Renal cortex interstitium (tissue), 11 donors: ENCODE data around the gene ZBTB7A. TPM values are rescaled to one million over a fixed set of nuclear protein-coding genes. Genes with fewer than 3 reads are reported as not detected.

Experiments used
- DNase-seq, 11 donors: peaks; one replicate each; pipeline ENCODE4 v3.0.0-alpha.2; 2013; ENCODE audit warnings: low read depth in 9 of 11, low spot score in 4 of 11; ENCODE audit errors: extremely low read depth in 1 of 11
- polyA plus RNA-seq, 3 donors: library from polyadenylated mRNA; unstranded; fragments of 120-200 nt; gene quantifications; one replicate each; pipeline ENCODE4 v1.2.1, GENCODE V29; 2013; ENCODE audit not compliant: insufficient read length in 3 of 3

ZBTB7A gene
- polyA plus RNA-seq, 3 donors = 7.6 to 13.8 (median 10.5) TPM

DNA sequence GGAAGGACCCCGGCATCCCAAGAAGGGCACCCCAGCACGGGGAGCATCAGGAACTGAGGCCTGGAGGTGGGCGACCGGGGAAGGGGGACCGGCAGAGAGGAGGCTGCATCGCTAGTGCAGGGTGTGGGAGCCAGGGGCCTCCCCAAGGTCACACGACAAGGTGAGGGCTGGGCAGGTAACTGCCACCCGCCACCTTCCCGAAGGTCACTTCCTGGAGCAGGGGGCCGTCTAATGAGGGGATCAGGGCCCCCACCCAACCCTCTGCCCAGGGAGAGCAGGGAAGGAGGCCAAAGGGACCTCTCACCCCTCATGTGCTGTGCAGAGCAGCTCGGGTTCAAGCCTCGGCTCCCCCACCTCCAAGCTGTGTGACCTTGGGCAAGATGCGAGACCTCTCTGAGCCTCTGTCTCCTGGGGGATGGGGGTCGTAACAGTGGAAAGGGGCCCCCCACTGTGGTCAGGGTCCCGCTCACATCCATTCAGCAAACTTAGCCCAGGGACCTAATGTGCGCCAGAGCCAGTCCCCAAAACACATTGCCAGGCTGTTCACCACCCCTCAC lies 6.0 kb downstream of the ZBTB7A start:
- no peak for DNase-seq

DNA sequence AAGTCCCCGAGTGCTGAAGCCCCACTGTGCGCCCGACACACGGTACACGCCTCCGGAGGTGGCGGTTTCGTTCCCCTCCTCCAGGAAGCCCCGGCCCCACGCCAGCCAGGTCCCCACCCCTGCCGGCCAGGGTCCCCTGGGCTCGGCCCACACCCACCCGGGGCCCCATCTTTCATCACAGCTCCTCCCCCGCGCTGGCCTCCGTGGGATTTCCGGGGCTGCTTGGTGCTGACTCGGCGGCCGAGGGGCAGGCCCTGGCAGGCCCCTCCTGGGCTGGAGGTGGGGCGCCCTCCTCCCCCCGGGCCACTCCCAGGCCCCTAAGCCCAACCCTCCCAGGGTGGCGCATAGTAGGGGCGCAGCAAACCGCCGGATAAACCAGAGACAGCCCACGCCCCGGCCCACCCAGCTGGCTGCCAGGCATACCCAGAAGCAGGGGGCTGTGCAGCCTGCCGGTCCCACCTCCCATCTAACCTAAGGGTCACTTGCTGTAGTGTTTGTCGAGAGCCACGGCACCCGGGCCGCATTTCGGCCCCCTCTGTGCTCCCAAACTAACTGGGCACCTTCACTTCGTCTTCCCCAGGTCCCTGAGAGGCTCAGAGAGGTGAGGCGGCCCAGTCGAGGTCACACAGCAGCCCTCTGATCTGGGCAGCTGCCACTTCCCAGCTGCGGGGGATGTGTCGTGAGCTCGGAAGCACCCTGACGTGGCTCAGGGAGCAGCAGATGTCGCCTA lies 6.6 kb downstream of the ZBTB7A start:
- no peak for DNase-seq

DNA sequence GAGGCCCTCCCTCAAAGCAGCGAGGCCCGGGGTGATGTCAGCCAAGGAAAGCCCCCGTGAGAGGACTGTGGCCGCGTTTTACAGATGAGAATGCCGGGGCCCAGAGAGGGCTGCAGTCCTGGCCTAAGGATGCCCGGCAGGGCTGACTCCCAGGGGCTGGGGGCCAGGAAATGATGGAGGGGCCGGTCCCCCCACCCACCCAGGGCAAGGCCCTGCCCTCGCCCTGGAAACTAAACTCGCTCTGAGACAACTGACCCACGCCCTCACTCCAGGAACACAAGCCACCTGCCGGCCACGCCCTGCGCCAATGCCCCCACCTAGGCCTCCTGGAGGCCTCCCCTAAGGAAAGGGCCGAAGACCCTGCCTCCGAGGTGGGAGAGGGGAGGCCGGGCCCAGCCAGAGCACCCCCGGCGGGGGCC lies 7.2 kb downstream of the ZBTB7A start:
- no peak for DNase-seq

DNA sequence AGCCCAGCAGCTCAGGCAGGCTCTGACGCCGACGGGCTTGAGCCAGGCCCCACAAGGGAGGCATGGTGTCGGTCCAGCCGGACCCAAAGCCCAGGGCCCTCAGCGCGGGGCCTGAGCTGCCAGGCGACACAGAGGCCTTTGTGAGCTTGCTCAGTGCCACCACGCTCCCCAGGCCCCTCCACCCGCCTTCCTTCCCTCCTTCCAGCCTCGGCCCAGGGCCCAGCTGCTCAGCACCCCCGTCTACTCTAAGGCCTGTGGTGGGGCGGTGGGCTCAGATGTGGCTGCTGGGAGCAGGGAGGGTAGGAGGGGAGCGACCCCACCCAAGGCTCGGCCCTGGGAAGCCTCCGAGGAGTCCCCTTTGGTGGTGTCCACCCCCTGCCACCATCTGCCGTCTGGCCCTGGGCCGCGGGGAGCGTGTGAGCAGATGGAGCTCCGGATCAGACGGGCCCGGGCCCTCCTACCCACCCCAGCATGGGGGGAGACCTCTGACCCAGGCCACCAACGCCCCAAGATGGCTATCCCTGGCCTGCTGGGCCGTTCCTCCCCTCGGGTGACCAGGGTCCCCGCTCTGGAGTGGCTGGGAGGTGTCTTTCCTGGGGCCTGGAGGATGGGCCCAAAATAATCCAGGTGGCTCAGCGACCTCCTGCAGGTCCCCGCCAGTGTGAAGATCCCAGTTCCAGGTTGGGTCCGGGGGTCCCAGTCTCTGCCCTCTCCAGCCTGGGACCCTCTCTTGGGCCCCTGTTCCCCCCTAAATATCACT lies 7.8 kb downstream of the ZBTB7A start:
- DNase-seq = no peak

DNA sequence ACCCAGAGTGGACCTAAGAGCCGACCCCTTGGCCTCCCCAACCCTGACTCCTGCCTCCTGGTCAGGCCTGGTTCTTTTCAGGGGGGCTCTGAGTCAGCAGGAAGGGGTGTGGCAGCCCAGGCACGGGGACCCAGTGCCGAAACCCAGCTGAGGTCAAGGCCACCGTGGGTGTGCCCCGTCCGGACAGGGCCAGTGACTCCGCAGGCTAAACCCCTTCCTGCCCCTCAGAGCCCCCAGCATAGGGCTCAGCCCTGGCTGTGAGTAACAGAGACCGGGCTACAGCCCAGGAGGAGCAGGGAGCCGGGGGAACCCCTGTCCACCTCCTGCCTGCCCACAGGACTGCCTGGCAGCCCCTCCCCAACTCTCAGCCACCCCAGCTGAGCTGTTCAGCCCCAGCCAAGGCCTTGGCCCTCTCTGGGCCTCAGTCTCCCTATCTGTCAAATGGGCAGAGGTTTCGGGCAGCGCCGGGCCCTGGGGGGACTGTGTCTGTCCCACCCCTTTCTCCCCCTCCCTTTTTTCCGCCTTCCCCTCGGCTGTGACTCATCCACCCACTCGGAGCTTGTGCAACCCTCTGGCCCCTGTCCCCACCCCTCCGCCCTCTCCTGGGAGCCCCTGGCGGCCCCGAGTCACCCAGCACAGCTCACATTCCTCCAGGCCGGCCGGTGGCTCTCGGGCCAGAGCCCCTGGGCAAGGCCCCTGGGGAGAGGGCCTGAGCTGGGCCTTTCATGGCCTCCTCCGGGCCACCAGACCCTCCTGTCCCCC lies 8.6 kb downstream of the ZBTB7A start:
- DNase-seq = no peak

DNA sequence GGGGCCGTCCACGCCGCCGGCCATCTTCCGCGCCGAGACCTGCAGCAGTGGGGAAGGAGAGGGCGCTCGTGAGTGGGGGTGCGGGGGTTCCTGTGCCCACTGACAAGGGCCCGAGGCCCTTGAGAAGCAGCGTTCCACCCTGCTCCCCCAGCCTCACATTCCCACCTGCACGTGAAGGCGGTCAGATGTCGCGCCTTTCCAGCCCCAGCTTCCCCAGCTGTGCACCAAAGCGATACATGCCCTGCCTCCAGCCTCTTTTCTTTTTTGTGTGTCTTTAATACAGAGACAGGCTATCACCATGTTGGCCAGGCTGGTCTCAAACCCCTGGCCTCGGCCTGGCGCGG lies 11.5 kb downstream of the ZBTB7A start:
- DNase-seq = no peak

DNA sequence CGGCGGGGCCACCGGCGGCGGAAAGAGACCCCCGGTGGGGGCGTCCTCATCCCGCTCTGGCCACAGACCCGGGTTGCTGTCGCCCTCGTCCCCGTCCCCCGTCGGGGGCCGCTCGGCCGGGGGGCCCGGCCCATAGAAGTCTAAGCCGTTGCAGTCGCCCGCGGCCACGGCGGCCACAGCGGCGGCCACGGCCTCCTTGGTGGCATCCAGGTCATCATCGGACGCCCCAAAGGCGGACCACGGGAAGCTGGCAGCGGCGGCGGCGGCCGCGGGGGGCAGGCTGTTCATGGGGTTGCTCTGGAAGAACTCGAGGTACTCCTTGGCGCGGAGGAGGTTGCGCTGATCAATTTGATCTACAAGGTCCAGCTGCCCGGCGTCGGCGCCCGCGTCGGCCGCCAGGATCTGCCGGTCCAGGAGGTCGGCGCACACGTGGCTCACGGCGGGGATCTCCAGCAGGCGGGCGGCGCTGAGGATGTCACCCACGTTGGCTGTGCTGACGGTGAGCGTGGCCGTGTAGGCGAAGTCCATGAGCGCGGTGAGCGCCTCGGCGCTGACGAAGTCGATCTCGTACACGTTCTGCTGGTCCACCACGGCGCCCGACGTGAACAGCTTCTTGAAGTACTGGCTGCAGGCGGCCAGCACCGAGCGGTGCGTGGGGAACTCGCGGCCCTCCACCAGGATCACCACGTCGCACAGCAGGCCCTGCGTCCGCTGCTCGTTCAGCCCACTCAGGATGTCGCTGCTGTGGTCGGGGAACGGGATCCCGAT lies 12.1 kb downstream of the ZBTB7A start:
- no peak for DNase-seq

DNA sequence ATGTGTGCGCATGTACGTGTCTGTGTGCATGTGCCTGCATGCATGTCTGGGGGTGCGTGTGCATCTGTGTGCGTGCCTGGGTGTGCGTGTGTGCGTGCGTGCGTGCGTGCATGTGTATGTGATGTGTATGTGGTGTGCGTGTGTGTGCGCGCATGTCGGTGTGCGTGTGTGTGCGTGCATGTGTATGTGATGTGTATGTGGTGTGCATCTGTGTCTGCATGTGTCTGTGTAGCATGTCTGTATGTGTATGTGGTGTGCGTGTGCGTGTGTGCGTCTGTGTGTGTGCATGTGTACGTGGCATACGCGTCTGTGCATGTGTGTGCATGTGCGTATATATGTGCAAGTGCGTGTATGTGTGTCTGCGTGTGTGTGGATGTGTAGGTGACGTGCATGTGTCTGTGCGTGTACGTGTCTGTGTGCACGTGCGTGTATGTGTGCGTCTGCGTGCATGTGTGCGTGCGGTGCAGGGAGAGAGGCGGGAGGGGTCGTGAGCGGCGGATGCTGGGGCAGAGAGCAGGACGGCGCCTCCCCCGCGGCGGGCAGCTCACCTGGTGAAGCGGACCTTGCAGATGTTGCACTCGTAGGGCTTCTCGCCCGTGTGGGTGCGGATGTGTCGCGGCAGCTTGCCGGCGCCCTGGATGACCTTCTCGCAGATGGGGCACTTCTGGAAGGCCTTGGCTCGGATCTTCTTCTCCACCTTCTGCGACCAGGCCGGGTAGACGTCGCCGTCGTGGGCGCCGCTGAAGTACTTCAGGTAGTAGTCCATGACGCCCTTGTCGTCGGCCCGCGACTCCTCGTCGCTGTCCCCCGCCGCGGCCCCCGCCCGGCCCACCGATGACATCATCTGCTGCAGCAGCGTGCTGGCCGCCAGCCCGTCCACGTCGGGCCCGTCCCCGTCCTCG lies 13.0 kb downstream of the ZBTB7A start:
- DNase-seq = no peak

DNA sequence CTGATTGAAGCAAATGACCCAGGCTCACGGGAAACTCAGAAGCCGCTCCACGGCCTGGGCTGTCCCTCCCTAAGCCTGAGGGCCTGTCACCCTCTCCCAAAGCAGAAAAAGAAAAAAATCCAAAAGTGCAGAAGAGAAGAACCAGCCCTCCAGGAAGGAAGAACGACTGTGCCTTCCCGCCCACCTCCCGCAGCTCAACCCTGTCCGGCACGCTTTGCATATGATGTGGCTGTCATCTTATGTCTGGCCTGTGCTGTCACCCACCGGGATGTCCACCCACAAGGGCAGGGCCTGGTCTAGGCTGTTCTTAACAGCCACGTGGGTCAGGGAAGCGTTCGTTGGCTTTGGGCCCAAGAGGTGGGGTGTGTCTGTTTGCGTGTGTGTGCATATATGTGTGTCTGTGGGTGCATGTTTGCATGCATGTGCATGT lies 13.7 kb downstream of the ZBTB7A start:
- no peak for DNase-seq

DNA sequence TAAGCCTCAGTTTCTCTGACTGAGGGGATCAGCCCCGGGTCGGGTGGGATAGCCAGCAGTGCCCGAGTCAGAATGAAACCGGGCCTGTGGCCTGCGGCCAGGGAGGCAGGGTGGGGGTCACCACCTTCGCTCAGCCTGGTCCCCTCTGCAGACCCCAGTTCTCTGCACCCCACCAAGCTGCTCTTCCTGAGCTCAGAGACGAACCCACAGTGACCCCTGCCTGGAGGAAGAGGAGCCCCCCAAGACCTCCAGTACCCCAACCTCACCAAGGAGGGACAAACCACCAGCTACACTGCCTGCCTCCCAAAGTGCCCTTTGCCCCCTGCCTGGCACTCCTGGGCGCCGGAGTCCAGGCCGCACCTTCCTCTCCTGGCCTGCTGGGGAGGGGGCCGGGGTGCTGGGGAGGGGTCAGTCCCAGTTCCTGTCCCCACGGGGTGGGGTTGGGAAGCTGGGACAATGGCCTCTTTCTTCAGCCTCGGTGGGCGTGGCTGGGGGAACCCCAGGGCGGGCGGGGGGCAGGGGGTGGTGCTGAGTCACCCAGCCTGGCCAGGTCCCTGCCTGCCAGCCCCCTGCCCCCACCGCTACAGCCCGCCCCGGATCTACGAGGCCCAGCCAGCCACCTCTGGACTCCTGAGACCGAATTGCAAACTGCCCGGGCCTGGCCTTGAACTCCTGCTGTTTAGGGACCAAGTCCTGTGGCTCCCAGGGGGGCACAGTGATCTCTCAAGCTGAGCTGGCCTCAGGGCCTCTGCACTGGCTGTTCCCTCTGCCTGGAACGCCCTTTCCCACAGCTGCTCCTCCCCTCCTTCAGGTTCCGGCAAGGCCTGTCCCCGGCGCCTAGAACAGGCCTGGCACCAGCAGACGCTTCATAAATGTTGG lies 14.3 kb downstream of the ZBTB7A start:
- DNase-seq = no peak

DNA sequence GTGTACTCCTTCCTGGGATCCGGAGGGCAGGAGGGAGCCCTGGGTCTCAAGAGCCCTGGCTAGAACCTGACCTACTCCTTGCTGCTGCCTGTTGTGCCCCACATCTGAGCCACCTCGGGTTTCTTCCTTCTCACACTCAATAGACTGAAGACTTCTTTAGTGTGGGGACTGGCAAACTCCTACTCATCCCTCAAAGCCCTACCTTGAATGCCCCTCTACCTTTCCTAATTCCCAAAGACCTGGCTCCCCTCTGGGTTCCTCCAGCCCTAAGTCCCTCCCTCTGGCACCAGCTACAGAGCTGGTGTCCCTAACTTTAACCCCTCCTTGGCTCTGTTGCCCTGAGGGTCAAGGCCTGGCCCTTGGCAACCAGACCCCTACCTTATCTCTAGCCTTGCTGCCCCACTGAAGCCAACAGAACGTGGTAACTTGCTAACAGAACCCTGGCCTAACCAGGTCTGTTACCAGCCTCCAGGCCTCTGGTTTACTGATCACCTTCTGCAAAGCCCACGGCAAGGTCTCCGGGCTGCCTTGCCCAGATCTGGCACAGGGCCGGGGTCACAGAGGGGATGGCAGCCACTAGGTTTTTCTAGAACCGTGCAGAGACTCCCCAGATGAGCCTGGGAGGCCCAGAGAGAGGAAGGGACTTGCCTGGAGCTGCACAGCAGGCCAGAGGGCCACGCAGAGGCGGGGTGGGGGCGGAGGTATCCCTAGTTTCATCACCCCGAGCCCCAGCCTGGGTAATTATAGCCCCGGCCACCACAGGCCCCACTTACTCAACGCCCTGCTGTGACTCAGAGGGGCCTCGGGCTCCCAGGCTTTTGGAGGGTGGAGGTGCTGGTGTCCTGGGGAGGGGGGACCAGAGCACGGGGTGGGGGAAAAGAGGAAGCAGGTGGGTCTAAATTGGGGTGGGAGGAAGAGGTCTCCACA lies 15.3 kb downstream of the ZBTB7A start:
- no peak for DNase-seq

DNA sequence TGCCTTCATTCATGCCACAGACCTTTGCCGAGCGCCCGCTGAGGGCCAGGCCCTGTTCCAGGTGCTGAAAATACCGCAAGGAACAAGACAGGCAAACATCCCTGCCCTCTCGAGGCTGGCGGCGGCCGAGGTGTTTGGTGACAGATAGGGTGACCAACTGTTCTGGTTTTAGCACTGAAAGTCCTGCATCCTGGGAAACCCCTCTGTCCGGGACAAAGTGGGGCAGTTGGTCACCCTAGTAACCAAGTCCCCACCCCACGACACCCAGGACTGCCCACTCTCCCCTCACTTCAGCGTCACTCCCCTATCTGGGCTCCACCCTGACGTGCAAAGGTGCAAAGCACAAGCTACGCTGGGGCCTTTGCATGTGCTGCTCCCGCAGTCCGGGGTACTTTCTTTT lies 17.3 kb downstream of the ZBTB7A start:
- DNase-seq = no peak

DNA sequence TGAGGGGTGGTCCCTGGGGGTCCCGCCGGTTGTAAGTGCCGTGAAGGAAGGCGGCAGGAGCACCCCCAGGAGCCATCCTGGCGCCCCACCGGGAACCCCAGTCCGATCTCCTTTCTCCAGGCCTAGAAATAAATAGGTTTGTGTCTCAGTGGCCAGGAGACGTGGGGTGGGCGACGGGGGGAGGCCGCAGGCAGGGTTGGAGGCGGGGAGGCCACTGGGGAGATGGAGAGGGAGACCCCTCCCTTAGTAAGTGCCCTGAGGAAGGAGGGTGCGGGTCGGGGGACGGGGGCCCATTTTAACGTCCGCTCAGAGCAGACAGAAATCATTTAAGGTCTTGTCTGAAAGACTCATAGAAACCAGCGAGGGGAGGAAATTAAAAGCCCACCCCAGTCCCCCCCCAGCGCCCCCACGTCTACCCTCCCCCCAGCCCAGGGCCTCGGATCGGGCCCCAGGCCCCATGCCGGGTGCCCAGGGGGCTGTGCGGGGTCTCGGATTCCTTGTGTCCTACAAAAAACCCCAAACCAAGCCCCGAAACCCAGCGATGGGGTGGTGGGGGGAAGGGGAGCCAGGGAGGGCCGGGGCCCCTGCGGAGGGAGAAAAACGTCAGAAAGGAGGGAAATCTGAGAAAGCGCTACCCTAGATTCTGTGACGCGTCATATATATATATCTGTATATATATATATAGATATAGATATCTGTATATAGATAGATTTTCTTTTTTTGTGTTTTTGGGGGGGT lies 19.6 kb downstream of the ZBTB7A start:
- DNase-seq = no peak

DNA sequence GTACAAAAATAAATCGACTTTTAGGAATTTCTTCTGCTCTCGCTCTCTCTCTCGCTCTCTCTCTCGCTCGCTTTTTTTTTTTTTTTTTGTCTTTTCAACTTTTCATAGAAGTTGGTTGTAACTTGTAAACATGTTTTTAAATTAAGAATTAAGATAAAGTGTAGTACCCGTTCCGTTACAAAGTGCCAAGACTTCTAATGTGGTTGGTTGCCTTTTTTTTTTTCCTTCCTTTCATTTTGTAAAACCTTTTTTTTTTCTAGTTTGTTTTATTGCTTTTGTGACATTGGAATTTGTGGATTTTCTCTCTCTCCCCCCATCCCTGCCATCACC lies 20.4 kb downstream of the ZBTB7A start:
- DNase-seq = no peak

DNA sequence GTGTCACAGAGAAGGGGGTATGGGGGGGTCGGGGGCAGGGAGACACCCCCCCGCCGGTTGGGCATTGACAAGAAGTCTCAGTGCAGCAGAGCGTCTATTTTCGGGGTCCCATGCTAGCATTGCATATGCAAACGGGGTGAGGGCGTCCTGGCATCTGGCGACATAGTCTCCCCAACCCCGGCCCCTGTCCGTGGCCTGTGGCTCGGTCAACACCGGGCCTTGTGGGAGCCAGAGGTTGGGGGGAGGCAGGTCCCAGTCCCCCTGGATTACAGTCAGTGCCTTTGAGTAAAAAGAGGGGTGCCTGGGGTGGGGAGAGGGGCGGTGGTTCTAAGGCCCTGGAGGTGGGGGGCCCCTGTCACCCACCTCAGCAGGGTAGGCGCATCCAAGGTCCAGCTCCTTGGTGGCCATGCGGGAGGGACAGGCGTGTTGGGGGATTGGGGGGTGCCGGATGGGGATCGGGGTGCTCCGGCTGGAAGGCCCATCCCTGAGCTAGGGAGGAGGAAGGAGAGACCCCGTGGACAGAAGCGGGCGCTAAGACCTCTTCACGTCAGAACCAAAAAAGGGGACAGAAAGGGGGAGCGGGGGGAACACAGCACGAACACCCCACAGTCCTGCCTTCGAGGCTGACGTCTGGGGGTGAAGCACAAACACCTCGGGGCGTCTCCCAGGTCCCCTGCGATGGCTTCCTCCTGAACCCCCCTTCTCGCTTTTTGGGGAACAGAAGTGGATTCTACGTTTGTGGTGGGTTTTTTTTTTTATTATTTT lies 20.9 kb downstream of the ZBTB7A start:
- no peak for DNase-seq
